CD4-positive, alpha-beta T cell treated with Interleukin-6 at 100 ng/mL for 8 hours (primary cell): Measurements from ENCODE around the gene SLC35E2B.
"Not testable (repeated sequence)": the region's sequence is repeated elsewhere in the genome, so short reads cannot be mapped to it uniquely, and the experiment has no call there.

ENCODE experiments used
- DNase-seq: peaks from one replicate; pipeline ENCODE4 v3.0.0-alpha.2; 2020; ENCODE audit warnings: mixed read lengths, low spot score

The SLC35E2B gene

DNA sequence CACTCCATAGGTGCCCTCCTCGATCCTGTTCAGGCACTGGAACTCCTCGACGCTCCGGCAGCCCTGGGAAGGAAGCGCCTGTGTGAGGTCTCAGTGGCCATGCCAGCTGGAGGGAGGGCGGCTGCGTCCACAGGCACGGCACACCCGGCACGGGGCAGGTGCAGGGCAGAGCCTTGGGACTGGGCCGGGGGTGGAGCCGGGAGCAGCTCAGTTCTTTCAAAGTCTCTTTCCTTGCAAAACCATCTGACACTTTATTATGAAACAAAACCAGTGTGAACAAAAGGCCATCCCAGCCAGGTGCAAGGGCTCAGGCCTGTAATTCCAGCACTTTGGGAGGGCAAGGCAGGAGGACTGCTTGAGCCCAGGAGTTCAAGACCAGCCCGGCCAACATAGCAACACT lies 54.1 kb downstream of the SLC35E2B start:
- DNase-seq: not testable (repeated sequence)

DNA sequence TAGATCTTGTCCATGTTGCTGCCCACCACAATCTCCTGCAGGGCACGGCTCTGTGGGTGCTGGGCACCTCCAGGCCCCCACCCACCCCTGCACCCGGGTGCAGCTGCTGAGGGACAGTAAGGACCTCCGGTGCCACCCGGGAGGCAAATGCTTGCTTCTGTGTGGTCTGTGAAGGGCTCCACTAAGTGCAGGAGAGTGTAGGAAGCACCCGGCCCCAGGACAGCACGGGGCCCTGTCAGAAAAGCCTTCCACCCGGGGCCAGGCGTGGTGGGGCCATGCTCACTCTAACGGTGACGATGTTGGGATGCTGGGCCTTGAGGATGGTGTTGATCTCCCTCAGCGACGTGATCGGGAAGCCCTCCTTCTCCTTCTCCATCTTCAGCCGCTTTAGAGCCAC lies 55.1 kb downstream of the SLC35E2B start:
- not testable (repeated sequence) for DNase-seq

DNA sequence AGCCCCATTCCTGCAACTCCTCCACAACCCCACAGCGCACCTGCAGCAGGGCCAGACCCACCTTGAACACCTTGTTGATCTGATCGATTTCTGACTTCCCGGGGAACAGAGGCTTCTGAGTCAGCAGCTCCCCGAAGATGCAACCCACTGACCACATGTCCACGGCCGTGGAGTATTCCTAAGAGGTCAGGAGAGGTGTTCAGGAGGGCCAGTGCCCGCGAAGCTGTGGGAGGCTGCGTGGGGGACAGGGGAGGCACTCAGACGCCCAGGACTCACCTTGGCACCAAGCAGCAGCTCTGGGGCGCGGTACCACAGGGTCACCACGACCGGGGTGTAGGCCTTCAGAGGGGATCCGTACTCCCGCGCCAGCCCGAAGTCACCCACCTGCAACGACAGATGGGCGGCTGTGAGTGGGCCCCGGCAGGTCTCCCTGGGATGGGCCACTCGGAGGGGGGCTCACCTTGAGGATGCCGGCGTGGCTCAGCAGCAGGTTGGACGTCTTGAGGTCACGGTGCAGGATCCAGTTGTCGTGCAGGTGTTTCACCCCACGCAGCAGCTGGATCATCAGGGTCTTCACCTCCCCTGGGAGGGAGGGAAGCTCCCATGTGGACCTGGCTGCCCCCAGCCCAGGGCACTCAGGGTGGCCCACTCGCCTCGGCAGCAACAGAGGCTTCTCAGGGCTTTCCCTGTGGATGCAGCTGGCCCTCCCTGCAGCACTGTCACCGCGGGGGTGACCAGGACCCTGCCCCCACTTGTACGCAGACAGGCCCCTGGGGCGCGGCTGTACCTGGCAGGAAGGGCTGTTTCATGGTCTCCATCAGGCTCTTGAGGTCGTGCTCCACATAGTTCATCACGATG lies 55.7 kb downstream of the SLC35E2B start:
- DNase-seq: not testable (repeated sequence)

DNA sequence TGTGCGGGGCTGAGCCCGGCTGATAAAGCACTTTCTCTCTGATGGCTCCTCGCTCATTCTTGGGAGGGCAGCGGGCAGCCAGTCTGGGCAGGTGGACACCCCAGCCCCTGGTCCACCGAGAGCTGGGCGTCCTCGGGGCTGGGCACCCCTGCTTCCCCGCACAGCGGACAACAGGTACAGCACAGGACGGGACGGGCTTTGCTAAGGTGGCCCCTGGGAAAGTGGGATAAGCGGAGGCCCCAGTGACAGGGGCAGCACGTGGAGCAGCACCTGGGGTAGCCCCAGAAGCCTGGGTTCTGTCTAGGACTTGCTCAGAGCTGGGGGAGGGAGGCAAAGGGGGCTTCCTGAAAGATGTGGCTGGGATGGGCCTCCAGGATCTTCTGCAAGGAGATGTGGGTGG lies 58.0 kb downstream of the SLC35E2B start:
- not testable (repeated sequence) for DNase-seq

DNA sequence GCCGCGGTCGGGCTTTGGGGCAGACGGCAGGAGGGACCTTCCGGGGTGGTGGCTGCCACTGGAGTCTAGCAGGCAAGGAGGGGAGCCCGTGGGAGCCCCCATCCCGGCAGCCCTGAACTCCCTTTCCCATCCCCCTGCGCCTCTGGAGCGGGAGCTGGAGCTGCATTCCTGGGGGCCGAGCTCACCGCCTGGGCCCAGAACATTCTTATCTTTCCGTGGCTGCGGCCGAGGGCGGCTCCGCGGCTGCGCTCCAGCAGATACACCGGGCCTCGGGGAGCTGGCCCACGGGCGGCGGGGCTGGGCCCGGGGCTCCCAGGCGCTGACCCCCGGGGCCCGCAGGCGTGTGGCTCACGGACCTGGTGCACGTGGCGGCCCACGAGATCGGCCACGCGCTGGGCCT lies 59.2 kb downstream of the SLC35E2B start:
- DNase-seq: not testable (repeated sequence)

DNA sequence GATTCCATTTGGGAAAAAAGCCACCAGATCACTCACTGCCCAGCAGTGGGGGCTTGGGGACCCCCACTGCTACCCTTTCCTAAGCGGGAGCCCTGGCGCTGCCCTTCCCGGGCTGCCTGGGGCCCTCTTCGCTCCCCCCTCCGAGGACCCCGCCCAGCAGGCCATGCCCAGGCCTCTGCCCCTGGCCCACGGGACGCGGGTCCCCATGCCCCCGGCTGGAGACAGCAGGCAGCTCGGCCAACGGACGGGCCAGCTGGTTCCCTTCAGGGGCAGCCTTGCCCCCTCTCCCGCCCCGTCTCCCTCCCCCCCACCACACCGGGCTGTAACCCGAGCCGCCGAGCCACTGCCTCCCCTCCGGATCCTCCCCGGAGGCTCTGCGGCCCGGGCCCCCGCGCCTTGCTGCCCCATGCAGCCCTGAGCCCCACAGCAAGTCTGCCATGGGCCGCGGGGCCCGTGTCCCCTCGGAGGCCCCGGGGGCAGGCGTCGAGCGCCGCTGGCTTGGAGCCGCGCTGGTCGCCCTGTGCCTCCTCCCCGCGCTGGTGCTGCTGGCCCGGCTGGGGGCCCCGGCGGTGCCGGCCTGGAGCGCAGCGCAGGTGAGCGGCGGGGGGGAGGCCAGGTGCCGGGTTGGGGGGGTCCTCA lies 60.7 kb downstream of the SLC35E2B start, which contains the start of gene MMP23B:
Gene MMP23B, plus strand, starts transcription at position 392 of the 639 bp plus-strand sequence. Its CDS starts 46 bp downstream, at position 438.
- DNase-seq: no peak

DNA sequence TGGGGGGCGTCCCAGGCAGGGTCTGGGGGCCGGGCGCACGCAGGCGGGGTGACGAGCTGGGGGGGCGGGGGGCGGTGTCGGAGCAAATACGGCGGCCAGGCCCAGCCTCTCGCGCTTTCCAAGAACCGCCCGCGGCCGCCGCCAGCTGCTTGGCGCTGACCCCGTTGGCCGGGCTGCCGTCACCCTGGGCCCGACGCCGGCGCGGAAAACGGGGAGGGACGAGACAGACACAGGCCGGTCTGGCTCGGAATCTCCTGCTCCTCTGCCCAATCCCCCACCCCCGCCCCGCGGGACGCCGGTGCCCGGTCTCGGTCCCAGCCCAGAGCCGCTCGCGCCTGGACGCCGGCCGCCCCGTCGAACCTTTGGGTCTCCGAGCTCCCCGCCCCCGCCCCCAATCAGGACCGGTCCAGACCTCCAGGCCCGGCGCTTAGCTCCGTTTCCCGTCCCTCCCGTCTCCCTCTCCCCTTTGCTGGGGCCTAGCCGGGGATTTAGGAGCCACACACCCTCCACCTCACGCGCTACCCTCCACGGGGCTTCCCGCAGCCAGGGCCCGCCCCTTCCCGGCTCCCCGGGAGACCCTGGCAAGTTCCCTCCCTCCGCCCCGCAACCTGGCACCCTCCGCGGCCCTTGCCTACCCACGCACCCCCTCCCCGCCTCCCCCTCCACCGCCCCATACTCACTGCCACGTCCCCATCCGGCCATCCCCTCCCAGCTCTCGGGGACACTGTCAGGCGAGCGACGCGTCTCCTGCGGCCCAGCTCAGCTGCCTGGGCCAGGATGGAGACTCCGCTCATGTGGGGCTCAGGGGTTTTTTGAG lies 61.4 kb downstream of the SLC35E2B start:
- DNase-seq: no peak

DNA sequence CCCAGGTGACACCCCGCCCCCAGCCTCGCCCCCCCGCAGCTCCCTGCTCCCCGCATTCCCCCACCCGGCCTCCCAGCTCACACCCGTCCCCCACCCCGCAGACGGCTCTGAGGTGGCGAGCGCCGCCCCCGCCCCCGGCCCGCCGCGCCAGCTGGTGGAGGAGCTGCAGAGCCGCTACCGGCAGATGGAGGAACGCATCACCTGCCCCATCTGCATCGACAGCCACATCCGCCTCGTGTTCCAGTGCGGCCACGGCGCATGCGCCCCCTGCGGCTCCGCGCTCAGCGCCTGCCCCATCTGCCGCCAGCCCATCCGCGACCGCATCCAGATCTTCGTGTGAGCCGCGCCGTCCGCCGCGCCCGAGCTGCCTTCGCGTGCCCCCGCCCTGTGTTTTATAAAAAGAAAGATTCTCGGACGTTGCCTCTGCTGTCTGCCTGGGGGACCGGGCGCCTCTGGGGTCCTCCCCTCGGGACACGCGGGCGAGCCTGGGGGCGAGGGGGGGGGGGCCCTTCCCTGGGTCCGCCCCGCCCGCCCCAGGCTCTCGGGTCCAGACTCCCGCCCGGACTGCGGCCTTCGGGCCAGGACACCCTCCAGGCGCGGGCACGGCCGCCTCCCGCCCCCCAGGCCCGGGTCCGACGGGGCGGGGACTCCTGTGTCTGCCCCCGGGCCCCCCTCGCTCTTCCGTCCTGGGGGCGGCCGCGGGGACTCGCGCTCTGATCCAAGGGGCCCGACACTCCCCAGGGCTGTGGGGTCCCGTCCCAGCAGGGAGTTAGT lies 62.2 kb downstream of the SLC35E2B start:
- peak; percentile 95 for DNase-seq

DNA sequence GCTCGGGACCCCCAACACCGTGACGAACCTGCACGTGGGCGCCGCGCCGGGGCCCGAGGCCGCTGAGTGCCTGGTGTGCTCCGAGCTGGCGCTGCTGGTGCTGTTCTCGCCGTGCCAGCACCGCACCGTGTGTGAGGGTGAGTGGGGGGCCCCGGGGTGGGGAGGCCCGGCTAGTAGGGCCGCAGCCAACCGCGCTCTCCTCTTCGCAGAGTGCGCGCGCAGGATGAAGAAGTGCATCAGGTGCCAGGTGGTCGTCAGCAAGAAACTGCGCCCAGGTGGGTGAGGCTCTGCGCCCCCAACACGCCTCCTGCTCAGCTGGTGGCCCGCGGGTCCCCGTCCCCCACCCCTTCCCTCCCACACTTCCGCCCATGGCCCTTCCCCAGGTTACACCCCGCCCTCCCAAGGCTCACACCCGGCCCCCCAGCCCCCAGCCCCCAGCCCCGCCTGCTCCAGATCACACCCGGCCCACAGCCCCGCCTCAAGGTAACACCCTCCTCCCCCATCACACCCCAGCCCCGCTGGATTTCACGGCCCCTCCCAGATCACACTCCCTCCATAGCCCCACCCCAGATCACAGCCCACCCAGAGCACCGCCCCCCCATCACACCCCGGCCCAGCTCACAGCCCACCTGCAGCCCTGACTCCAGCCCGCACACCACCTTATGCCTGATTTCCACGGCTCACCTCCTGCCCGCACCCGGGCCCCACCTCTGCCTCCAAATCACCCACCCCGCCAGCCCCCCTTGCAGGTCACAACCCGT lies 63.0 kb downstream of the SLC35E2B start:
- DNase-seq: peak; percentile 87

DNA sequence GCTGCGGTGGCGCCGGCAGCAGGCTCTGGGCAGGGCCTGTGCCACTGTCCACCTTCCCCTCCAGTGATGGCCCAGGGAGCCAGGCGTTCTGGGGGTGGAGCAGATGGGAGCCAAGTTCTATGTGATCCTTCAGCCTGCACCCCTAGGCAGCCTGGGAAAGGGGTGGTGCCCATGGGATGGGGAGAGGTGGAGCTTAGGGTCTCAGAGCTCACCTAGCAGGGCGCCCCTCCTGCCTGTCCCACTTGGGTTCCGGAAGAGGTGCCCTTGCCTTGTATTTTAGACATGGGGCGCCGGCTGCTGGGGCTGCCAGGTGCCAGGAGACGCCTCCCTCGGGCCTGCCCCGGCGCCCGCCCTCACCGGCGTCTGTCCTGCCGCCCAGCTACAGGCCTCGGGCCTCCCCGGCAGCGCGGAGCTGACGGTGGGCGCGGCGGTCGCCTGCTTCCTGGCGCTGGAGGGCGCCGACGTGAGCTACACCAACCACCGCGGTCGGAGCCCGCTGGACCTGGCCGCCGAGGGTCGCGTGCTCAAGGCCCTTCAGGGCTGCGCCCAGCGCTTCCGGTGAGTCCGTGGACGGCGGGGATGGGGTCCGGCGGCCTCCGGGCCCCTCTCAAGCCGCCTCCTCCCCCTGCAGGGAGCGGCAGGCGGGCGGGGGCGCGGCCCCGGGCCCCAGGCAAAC lies 63.7 kb downstream of the SLC35E2B start:
- DNase-seq: peak; percentile 37

DNA sequence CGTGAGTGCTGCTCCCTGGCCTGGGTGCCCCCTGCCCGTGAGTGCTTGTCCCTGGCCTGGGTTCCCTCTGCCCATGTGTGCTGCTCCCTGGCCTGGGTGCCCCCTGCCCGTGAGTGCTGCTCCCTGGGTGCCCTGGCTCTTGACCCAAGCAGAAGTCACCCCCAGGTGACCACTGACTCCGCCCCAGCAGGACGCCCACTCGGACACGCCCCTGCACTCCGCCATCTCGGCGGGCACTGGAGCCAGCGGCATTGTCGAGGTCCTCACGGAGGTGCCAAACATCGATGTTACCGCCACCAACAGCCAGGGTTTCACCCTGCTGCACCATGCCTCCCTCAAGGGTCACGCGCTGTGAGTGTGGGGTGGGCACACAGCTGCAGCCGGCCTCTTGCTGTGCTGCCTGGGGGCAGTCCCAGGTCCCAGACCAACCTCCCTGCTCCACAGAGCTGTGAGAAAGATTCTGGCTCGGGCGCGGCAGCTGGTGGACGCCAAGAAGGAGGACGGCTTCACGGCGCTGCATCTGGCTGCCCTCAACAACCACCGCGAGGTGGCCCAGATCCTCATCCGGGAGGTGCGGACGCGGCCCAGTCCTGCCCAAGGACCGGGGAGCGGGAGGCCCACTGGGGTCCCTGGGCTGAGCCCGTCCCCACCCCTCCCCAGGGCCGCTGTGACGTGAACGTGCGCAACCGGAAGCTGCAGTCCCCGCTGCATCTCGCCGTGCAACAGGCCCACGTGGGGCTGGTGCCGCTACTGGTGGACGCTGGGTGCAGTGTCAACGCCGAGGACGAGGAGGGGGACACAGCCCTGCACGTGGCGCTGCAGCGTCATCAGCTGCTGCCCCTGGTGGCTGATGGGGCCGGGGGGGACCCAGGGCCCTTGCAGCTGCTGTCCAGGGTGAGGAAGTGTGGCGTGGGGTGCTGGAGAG lies 64.5 kb downstream of the SLC35E2B start:
- no peak for DNase-seq

DNA sequence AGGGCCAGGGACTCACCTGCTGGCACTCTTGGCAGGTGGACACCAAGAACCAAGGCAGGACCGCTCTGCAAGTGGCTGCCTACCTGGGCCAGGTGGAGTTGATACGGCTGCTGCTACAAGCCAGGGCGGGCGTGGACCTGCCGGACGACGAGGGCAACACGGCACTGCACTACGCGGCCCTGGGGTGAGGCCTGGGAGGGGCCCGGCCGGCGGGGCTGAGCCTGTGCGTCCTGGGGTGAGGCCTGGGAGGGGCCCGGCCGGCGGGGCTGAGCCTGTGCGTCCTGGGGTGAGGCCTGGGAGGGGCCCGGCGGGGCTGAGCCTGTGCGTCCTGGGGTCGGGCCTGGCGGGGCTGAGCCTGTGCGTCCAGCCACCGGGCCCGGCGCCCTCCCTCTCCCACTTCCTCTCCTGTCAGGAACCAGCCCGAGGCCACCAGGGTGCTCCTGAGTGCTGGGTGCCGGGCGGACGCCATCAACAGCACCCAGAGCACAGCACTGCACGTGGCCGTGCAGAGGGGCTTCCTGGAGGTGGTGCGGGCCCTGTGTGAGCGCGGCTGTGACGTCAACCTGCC lies 65.2 kb downstream of the SLC35E2B start:
- DNase-seq: no peak

DNA sequence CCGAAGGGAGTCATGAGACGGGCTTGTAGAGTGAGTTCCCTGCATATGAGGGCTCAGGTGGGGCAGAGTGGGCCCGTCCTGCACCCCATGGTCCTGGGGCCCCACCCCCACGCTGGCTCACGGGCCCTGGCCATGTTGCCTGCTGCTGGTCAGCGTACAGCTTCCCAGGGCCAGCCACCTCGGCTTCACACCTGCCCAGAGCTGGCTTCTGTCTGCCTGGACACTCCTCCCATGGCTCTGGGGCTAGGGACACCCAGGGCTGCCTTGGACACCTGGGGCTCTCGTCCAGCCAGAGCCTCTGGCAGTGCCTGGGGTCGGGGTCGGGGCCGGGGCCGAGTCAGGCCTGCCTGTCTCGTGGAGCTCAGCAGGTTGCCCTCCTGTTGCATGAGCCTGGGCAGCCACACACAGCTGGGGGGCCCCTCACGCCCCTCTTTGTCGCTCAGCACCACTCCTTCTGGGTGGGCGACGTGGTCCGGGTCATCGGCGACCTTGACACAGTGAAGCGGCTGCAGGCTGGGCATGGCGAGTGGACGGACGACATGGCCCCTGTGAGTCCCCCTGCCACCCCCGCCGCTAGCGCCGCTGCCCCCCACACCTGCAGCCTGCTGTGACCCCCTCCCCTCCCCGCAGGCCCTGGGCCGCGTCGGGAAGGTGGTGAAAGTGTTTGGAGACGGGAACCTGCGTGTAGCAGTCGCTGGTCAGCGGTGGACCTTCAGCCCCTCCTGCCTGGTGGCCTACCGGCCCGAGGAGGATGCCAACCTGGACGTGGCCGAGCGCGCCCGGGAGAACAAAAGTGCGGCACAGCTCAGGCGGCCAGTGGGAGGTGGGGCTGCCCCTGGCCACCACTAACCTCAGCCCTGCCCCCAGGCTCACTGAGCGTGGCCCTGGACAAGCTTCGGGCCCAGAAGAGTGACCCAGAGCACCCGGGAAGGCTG lies 66.1 kb downstream of the SLC35E2B start:
- no peak for DNase-seq

DNA sequence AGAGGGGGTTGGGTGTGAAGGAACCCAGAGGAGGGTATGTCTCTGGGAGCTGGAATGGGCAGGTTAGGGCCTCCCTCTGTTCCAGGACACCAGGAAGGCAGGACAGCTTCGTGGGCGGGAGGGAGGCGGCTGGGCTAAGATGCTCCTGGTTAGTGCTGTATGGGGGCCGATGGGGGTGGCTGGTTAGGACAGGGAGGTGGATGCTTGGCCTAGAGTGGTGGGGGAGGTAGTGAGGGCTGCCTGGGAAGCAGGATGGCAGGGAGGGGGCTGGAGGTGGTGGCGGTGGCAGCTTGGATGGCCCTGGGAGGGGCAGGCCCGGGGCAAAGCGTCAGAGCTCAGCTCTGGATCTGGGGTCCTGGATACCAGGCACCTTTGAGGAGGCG lies 66.8 kb downstream of the SLC35E2B start:
- no peak for DNase-seq

DNA sequence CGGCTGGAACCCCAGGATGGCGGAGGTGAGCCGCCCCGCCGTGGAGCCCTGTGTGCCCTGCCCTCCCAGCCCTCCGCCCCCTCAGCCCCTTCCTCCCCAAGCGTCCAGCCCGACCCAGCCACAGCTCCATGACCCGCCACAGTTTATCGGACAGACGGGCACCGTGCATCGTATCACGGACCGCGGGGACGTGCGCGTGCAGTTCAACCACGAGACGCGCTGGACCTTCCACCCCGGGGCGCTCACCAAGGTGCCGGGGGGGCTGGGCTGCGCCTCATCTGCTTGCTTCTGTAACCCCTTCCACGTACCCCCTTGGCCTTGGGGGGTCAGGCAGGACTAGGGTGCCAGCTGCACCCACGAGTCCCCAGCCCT lies 67.2 kb downstream of the SLC35E2B start:
- no peak for DNase-seq

DNA sequence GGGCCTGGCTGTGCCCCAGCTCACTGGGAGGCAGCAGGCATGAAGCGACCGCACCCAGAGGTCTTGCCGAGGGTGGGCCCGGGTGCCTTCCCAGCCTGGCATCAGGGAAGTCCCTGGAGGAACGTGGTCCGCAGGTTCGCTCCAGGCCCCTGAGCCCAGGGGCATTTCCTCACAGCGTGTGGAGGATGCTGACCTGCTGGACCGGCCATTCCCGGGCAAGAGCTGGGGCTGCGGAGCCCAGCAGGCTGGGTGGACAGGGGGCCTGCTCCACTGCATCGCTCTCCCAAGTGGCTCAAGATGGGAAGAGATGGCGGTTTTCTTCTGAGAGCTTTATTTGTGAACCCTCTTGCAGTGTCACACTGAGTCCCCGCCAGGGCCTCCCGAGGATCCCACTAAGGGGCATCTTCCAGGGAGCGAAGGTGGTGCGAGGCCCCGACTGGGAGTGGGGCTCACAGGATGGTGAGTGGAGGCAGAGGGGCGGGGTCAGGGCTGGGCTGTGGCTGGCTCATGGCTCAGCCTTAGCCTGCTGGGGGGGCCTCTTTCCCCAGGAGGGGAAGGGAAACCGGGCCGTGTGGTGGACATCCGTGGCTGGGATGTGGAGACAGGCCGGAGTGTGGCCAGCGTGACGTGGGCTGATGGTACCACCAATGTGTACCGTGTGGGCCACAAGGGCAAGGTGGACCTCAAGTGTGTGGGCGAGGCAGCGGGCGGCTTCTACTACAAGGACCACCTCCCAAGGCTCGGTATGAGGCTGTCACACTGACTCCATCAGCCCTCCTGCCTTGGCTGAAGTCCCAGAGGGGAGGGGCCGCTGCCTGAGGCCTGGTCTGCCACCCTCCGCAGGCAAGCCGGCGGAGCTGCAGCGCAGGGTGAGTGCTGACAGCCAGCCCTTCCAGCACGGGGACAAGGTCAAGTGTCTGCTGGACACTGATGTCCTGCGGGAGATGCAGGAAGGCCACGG lies 67.9 kb downstream of the SLC35E2B start:
- no peak for DNase-seq
